Measurements from ENCODE around the gene F13A1.

F13A1 gene

DNA sequence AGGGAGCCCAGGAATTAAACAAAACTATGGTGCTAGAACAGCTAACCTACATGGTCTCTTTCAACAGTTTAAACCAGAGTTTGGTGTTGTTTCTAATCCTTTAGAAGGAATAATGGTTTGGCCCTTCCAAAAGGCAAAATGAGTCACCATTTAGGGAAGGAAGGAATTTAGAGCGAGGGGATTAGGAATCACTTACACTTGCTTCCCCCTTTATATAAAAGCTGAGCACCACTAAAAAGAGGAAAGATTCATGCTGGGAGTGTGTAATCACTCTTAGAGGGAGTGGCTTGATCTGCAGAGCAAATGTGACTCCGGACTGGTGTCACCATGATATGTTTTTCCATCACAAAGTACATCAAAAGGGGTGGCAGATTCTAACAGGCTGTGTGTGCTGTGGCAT, 63.6 kb downstream of the F13A1 start:
- H3K79me2 ChIP-seq (ENCODE audit: insufficient read depth, low read length), result no peaks in the 10 kb centered on the region
- no peaks in the 10 kb centered on the region for H3K27me3 ChIP-seq (ENCODE audit: insufficient read depth, low read length)
- no peaks in the 10 kb centered on the region for H4K20me1 ChIP-seq (ENCODE audit: insufficient read depth, low read length)
- H3K9me2 ChIP-seq (ENCODE audit: low read depth, low read length), result no peaks in the 10 kb centered on the region
- no peak overlapping the region for H3K4me3 ChIP-seq (ENCODE audit: low read depth, low read length, poor library complexity, severe bottlenecking)
- no peaks in the 10 kb centered on the region for H3F3A ChIP-seq (ENCODE audit: insufficient read depth, low read length)
- no peak overlapping the region for H2AFZ ChIP-seq (ENCODE audit: low read length)
- no peak overlapping the region for H3K27ac ChIP-seq (ENCODE audit: low read depth, low read length, poor library complexity, severe bottlenecking)
- H3K4me2 ChIP-seq (ENCODE audit: low read length), result no peak overlapping the region
- H3K36me3 ChIP-seq (ENCODE audit: insufficient read depth, low read length), result no peaks in the 10 kb centered on the region
- TF ChIP-seq, protein P1, sequence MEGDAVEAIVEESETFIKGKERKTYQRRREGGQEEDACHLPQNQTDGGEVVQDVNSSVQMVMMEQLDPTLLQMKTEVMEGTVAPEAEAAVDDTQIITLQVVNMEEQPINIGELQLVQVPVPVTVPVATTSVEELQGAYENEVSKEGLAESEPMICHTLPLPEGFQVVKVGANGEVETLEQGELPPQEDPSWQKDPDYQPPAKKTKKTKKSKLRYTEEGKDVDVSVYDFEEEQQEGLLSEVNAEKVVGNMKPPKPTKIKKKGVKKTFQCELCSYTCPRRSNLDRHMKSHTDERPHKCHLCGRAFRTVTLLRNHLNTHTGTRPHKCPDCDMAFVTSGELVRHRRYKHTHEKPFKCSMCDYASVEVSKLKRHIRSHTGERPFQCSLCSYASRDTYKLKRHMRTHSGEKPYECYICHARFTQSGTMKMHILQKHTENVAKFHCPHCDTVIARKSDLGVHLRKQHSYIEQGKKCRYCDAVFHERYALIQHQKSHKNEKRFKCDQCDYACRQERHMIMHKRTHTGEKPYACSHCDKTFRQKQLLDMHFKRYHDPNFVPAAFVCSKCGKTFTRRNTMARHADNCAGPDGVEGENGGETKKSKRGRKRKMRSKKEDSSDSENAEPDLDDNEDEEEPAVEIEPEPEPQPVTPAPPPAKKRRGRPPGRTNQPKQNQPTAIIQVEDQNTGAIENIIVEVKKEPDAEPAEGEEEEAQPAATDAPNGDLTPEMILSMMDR (IDR thresholded peaks at IDR 0.05; ENCODE audit: low read length), result no peak
- H3K4me1 ChIP-seq (ENCODE audit: insufficient read depth, low read length, severe bottlenecking), result peaks cover 16% of the 10 kb centered on the region
- H3K9me3 ChIP-seq (ENCODE audit: low read length), result no peaks in the 10 kb centered on the region
- no peak overlapping the region for H3K9ac ChIP-seq (ENCODE audit: low read length)

DNA sequence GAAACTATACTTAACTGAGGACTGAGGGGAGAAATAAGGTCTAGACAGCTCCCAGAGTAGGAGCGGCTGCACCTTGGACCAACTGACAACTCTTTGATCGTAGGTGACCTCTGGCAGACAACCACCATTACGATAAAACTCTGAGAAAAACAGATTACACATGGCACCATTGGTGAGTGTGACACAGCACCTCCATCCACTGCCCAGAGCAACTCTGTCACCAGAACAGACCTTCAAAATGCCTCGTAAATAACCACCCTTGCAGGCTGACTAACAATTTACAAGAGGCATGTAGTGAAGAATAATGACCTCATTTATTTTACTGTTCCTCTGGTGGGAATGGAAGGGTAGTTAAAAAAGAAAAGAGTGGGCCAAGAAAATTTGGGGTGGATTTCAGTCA, 64.2 kb downstream of the F13A1 start:
- Histone ChIP-seq H3K4me3 (ENCODE audit: low read depth, low read length, poor library complexity, severe bottlenecking) (no peak overlapping the region), H2AFZ (ENCODE audit: low read length) (0 out of 2 replicates have a peak overlapping the region, but pooled peaks have one; percentile 30), H3K36me3 (ENCODE audit: insufficient read depth, low read length) (no peaks in the 10 kb centered on the region), H3K4me1 (ENCODE audit: insufficient read depth, low read length, severe bottlenecking) (peaks cover 21% of the 10 kb centered on the region), H3F3A (ENCODE audit: insufficient read depth, low read length) (no peaks in the 10 kb centered on the region), H3K9me3 (ENCODE audit: low read length) (no peaks in the 10 kb centered on the region), H3K79me2 (ENCODE audit: insufficient read depth, low read length) (no peaks in the 10 kb centered on the region), H3K4me2 (ENCODE audit: low read length) (no peak overlapping the region), H3K27ac (ENCODE audit: low read depth, low read length, poor library complexity, severe bottlenecking) (no peak overlapping the region), H3K27me3 (ENCODE audit: insufficient read depth, low read length) (no peaks in the 10 kb centered on the region), H3K9me2 (ENCODE audit: low read depth, low read length) (no peaks in the 10 kb centered on the region), H3K9ac (ENCODE audit: low read length) (no peak overlapping the region), H4K20me1 (ENCODE audit: insufficient read depth, low read length) (no peaks in the 10 kb centered on the region)
- TF ChIP-seq EZH2 (IDR thresholded peaks at IDR 0.05; ENCODE audit: borderline replicate concordance, low read length), result no peak
- TF ChIP-seq, protein P1 (IDR thresholded peaks at IDR 0.05; ENCODE audit: low read length), result no peak

DNA sequence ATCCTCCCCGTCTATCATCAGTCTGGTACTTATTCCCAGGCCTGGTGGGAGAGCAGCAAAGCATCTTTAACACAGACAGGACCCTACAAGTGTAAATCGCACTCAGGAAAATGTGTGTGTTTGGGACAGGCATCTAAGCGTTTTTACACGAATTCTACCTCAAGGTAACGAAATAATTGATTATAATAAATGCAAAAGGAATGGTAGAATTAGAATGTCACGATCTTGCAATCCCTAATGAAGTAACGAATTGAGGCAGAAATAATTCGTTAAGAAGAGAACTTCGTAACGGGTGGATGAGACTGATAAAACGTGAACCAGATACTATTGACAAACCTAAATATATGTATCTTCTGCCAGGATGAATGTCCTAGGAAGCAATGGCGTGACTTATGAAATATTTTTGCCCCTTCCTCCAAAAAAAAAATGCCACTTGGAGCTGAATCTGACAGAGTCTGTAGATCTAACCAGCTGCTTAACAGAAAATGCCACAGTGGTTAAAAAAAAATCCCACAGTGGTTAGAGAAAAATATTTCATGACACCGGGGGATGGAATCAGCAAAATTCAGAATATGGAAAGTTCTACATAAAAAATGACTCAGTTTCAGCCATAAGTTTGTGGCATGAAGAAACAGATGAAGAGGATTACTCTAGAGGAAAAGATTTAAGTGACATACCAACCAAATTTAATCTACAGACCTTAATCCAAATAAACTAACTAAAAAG, 68.7 kb downstream of the F13A1 start:
- Histone ChIP-seq H3K4me1 (ENCODE audit: insufficient read depth, low read length, severe bottlenecking) (peaks cover 37% of the 10 kb centered on the region), H3K36me3 (ENCODE audit: insufficient read depth, low read length) (no peaks in the 10 kb centered on the region), H3F3A (ENCODE audit: insufficient read depth, low read length) (no peaks in the 10 kb centered on the region), H3K9ac (ENCODE audit: low read length) (no peak overlapping the region), H3K4me2 (ENCODE audit: low read length) (no peak overlapping the region), H2AFZ (ENCODE audit: low read length) (peak overlapping the region; percentile 86), H3K9me2 (ENCODE audit: low read depth, low read length) (no peaks in the 10 kb centered on the region), H3K9me3 (ENCODE audit: low read length) (no peaks in the 10 kb centered on the region), H3K27me3 (ENCODE audit: insufficient read depth, low read length) (no peaks in the 10 kb centered on the region), H3K79me2 (ENCODE audit: insufficient read depth, low read length) (no peaks in the 10 kb centered on the region), H3K4me3 (ENCODE audit: low read depth, low read length, poor library complexity, severe bottlenecking) (no peak overlapping the region), H3K27ac (ENCODE audit: low read depth, low read length, poor library complexity, severe bottlenecking) (no peak overlapping the region), H4K20me1 (ENCODE audit: insufficient read depth, low read length) (no peaks in the 10 kb centered on the region)
- no peak for TF ChIP-seq EZH2 (IDR thresholded peaks at IDR 0.05; ENCODE audit: borderline replicate concordance, low read length)
- TF ChIP-seq, protein P1 (IDR thresholded peaks at IDR 0.05; ENCODE audit: low read length), result no peak

Data from OCI-LY1 (cell line).